ENCODE data around the gene TMEM248. TPM values are rescaled to one million over a fixed set of nuclear protein-coding genes. Genes with fewer than 3 reads are reported as not detected.
"Not testable (repeated sequence)": the region's sequence is repeated elsewhere in the genome, so short reads cannot be mapped to it uniquely, and the experiment has no call there.

The TMEM248 gene
- total RNA-seq, 2 experiments from 2014 or later, result 80.0 to 91.4 TPM

DNA sequence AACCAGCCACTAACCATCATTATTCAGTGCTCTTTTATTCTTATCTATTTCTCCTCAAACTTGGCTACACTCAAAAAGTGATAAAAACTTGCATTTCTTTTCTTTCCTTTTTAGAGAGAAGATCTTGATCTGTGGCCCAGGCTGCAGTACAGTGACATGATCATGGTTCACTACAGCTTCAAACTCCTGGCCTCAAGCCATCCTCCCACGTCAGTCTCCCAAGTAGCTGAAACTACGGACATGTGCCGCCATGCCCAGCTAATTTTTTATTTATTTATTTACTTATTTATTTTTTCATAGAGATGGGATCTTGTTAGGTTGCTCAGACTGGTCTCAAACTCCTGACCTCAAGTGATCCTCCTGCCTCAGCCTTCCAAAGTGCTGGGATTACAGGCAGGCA, 24.6 kb upstream of the TMEM248 start:
- no peak for ATAC-seq
- H3K36me3 Mint-ChIP-seq (ENCODE audit: low read depth), result no peaks in the 10 kb centered on the region
- H3K4me1 Mint-ChIP-seq (ENCODE audit: low read depth), result no peaks in the 10 kb centered on the region
- no peak overlapping the region for H3K4me3 Mint-ChIP-seq
- CTCF ChIA-PET, result interaction anchor here (0.7 to 1.9 kb wide), 2 partner anchors 9 to 476 kb away, joined by 3 to 5 read pairs; no protein-coding TSS in a partner anchor
- no peaks in the 10 kb centered on the region for H3K9me3 Mint-ChIP-seq (ENCODE audit: insufficient read depth)
- no peak for DNase-seq
- no peaks in the 10 kb centered on the region for H3K27me3 Mint-ChIP-seq (ENCODE audit: low read depth)
- H3K27ac Mint-ChIP-seq, result no peak overlapping the region
- POLR2A ChIA-PET, result no interaction called here

DNA sequence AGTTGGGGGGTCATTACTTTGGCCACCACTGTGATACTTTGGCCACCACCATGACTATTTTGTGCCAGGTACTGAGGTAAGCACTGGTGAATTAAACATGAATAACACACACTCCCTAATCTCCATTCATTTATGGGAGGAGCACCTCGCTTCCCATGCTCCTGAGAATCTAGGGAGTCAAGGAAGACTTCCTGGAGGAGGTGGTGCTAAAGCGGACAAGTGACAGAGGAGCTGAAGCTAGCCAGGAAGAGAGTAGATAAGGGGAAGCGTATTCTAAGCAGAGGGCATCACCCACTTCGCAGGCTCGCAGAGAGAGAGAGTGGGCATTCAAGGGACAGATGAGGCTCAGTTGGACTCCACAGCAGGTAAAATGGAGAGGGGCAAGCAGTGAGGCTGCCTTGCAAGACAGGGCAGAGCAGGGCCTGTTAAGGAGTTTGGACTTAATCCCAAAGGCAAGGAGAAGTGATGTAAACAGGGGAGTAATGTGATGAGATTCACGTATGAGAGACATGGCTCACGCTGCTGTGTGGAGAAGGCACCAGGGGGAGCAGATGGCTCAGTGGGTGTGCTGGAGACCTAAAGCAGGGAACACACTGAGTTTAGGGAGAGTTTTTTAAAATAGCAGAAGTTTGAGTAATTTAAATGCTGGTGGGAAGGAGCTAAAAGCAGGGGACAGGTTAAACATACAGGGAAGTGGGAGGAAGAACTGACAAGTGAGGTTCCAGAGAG, 21.3 kb upstream of the TMEM248 start:
- CTCF ChIA-PET, result no interaction called here
- ATAC-seq, result no peak
- no peaks in the 10 kb centered on the region for H3K27me3 Mint-ChIP-seq (ENCODE audit: low read depth)
- no peak overlapping the region for H3K4me3 Mint-ChIP-seq
- DNase-seq, result no peak
- H3K27ac Mint-ChIP-seq, result no peak overlapping the region
- POLR2A ChIA-PET, result no interaction called here
- no peaks in the 10 kb centered on the region for H3K4me1 Mint-ChIP-seq (ENCODE audit: low read depth)
- no peaks in the 10 kb centered on the region for H3K9me3 Mint-ChIP-seq (ENCODE audit: insufficient read depth)
- no peaks in the 10 kb centered on the region for H3K36me3 Mint-ChIP-seq (ENCODE audit: low read depth)

DNA sequence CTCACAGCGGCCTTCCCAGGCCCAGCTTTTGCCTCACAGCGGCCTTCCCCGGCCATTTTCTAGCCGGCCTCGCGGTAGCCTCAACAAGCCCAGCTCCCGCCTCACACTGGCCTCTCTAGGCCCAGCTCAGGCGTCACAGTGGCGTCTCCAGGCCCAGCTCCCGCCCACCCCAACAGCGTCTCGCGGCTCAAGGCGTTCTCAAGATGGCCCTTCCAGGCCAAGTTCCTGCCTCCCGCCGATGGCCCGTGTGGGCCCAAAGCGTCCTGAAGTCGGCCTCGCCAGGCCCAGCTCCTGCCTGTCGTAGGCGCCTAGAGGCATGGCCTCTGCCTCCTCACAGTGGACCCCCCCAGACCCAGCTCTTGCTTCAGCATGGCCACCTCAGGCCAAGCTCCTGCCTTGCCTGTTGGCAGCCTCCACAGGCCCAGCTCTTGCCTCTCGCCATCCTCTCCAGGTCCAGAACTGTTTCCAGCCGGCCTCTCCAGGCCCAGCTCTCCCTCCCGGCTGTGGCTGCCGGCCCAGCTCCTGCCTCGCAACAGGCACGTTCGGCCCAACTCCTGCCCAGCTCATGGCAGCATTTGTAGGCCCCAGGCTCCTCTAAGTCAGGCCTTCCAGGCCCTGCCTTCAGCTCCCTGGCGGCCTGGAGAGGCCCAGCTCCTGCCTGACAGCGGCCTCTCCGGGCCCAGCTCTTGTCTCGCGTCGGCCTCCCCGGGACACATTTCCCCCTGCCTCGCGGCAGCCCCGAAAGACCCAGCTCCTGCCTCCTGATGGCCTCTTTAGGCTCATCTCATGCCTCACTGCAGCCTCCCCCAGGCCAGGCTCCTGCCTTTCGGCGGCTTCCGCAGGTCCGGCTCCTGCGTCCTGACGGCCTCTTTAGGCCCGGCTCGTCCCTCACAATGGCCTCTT, 18.8 kb upstream of the TMEM248 start:
- DNase-seq (no peak), ATAC-seq (no peak)
- H3K27ac Mint-ChIP-seq, result no peak overlapping the region
- no peaks in the 10 kb centered on the region for H3K4me1 Mint-ChIP-seq (ENCODE audit: low read depth)
- ChIA-PET CTCF (interaction anchor here (0.9 kb wide), 1 partner anchor 57 kb away, joined by 3 read pairs; no protein-coding TSS in a partner anchor), POLR2A (interaction anchor here (0.7 to 1.4 kb wide), 2 partner anchors 19 to 20 kb away, joined by 3 to 5 read pairs; partner anchors contain the start of gene TMEM248)
- H3K9me3 Mint-ChIP-seq (ENCODE audit: insufficient read depth), result no peaks in the 10 kb centered on the region
- no peaks in the 10 kb centered on the region for H3K27me3 Mint-ChIP-seq (ENCODE audit: low read depth)
- no peak overlapping the region for H3K4me3 Mint-ChIP-seq
- H3K36me3 Mint-ChIP-seq (ENCODE audit: low read depth), result no peaks in the 10 kb centered on the region

DNA sequence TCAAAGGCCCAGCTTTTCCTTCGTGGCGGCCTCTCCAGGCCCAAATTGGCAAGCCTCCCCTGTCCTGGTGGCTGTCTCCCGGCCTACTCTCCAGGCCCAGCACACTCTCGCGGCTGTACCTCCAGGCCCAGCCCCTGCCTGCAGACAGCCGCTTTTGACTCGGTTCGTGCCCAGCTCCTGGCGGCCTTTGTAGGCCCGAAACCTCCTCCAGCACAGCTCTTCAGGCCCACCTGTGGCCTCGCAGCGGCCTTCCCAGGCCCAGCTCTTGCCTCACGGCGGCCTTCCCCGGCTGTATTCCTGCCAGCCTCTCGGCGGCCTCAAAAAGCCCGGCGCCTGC, 18.2 kb upstream of the TMEM248 start:
- no peaks in the 10 kb centered on the region for H3K27me3 Mint-ChIP-seq (ENCODE audit: low read depth)
- ATAC-seq (no peak), DNase-seq (no peak)
- no peak overlapping the region for H3K4me3 Mint-ChIP-seq
- CTCF ChIA-PET, result interaction anchor here (0.9 kb wide), 1 partner anchor 58 kb away, joined by 3 read pairs; no protein-coding TSS in a partner anchor
- POLR2A ChIA-PET, result interaction anchor here (0.6 to 1.4 kb wide), 2 partner anchors 17 to 19 kb away, joined by 3 to 5 read pairs; no protein-coding TSS in a partner anchor
- H3K9me3 Mint-ChIP-seq (ENCODE audit: insufficient read depth), result no peaks in the 10 kb centered on the region
- H3K4me1 Mint-ChIP-seq (ENCODE audit: low read depth), result no peaks in the 10 kb centered on the region
- H3K27ac Mint-ChIP-seq, result no peak overlapping the region
- no peaks in the 10 kb centered on the region for H3K36me3 Mint-ChIP-seq (ENCODE audit: low read depth)

DNA sequence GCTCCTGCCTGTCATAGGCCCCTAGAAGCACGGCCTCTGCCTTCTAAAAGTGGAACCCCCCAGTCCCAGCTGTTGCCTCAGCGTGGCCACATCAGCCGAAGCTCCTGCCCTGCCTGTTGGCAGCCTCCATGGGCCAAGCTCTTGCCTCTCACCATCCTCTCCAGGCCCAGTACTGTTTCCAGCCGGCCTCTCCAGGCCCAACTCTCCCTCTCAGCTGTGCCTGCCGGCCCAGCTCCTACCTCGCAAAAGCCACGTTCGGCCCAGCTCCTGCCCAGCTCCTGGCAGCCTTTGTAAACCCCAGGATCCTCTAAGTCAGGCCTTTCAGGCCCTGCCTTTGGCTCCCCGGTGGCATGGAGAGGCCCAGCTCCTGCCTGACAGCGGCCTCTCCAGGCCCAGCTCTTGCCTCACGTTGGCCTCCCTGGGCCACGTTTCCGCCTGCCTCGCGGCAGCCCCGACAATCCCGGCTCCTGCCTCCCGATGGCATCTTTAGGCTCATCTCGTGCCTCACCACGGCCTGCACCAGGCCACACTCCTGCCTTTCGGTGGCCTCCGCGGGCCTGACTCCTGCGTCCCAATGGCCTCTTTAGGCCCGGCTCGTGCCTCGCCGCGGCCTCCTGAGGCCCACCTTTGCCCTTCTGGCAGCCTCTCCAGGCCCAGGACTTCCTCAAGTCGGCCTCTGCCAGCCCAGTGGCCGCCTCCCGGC, 17.5 kb upstream of the TMEM248 start:
- no peaks in the 10 kb centered on the region for H3K9me3 Mint-ChIP-seq (ENCODE audit: insufficient read depth)
- no peak overlapping the region for H3K27ac Mint-ChIP-seq
- no peaks in the 10 kb centered on the region for H3K36me3 Mint-ChIP-seq (ENCODE audit: low read depth)
- DNase-seq (no peak), ATAC-seq (no peak)
- no peak overlapping the region for H3K4me3 Mint-ChIP-seq
- ChIA-PET POLR2A (interaction anchor here (0.6 to 1.5 kb wide), 3 partner anchors 16 to 59 kb away, joined by 3 to 5 read pairs (median 5); no protein-coding TSS in a partner anchor), CTCF (interaction anchor here (2.0 kb wide), 1 partner anchor 59 kb away, joined by 11 read pairs; no protein-coding TSS in a partner anchor)
- no peaks in the 10 kb centered on the region for H3K27me3 Mint-ChIP-seq (ENCODE audit: low read depth)
- H3K4me1 Mint-ChIP-seq (ENCODE audit: low read depth), result no peaks in the 10 kb centered on the region

DNA sequence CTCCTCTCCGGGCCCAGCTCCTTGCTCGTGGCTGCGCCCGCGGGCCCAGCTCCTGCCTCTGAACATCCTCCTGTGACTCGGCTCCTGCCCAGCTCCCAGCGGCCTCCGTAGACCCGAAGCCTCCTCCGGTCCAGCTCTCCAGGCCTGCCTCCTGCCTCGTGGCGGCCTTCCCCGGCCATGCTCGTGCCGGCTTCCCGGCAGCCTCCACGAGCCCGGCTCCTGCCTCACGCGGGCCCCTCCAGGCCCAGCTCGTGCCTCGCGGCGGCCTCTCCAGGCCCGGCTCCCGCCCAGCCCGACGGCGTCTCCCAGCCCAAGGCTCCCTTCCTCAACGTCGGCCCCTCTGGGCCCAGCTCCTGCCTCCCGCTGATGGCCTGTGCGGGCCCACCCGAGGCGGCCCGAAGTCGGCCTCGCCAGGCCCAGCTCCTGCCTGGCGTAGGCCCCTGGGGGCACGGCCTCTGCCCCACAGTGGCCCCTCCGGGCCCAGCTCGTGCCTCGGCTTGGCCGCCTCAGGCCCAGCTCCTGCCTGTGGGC, 16.9 kb upstream of the TMEM248 start:
- POLR2A ChIA-PET, result interaction anchor here (1.4 to 1.6 kb wide), 3 partner anchors 10 to 60 kb away, joined by 4 to 5 read pairs (median 5); no protein-coding TSS in a partner anchor
- DNase-seq, result no peak
- Mint-ChIP-seq H3K27me3 (ENCODE audit: low read depth) (no peaks in the 10 kb centered on the region), H3K4me1 (ENCODE audit: low read depth) (no peaks in the 10 kb centered on the region), H3K4me3 (no peak overlapping the region), H3K9me3 (ENCODE audit: insufficient read depth) (no peaks in the 10 kb centered on the region), H3K27ac (no peak overlapping the region), H3K36me3 (ENCODE audit: low read depth) (no peaks in the 10 kb centered on the region)
- CTCF ChIA-PET, result interaction anchor here (2.0 to 2.2 kb wide), 2 partner anchors 9 to 60 kb away, joined by 5 to 11 read pairs; no protein-coding TSS in a partner anchor
- no peak for ATAC-seq

DNA sequence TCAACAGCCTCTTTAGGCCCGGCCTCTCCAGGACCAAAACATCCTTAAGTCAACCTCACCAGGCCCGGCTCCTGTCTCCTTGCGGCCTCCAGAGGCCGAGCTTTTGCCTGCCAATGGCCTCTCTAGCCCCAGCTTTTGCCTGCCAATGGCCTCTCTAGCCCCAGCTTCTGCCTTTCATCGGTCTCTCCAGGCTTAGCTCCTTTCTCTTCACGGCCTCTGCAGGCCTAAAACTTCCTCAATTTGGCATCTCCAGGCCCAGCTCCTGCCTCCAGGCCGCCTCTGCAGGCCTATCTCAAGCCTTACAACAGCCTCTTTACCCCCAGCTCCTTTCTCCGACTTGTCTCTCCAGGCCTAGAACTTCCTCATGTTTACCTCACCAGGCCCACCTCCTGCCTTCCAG, 15.7 kb upstream of the TMEM248 start:
- POLR2A ChIA-PET, result interaction anchor here (1.5 to 1.6 kb wide), 2 partner anchors 11 to 61 kb away, joined by 4 to 5 read pairs; no protein-coding TSS in a partner anchor
- no peaks in the 10 kb centered on the region for H3K4me1 Mint-ChIP-seq (ENCODE audit: low read depth)
- no peak overlapping the region for H3K27ac Mint-ChIP-seq
- CTCF ChIA-PET, result interaction anchor here (2.0 to 2.2 kb wide), 2 partner anchors 10 to 61 kb away, joined by 5 to 11 read pairs; no protein-coding TSS in a partner anchor
- H3K9me3 Mint-ChIP-seq (ENCODE audit: insufficient read depth), result no peaks in the 10 kb centered on the region
- DNase-seq (no peak), ATAC-seq (no peak)
- no peaks in the 10 kb centered on the region for H3K36me3 Mint-ChIP-seq (ENCODE audit: low read depth)
- no peak overlapping the region for H3K4me3 Mint-ChIP-seq
- no peaks in the 10 kb centered on the region for H3K27me3 Mint-ChIP-seq (ENCODE audit: low read depth)

DNA sequence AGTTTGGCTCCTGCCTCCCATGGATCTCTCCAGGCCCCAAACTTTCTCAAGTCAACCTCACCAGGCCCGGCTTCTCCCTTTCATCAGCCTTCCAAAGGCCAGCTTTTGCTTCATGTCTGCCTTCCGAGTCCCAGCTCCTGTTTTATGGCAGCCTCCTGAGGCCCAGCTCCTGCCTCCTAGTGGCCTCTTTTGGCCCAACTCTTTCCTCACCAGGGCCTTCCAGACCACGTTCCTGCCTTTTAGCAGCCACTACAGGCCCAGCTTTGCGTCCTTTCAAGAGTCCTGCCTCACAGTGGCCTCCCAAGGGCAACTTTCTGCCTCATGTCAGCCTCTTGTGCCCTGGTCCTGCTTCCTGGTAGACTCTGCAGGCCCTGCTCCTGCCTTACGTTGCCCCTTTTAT, 15.3 kb upstream of the TMEM248 start:
- Mint-ChIP-seq H3K4me3 (no peak overlapping the region), H3K4me1 (ENCODE audit: low read depth) (no peaks in the 10 kb centered on the region), H3K27ac (no peak overlapping the region), H3K9me3 (ENCODE audit: insufficient read depth) (no peaks in the 10 kb centered on the region), H3K27me3 (ENCODE audit: low read depth) (no peaks in the 10 kb centered on the region), H3K36me3 (ENCODE audit: low read depth) (no peaks in the 10 kb centered on the region)
- ChIA-PET CTCF (interaction anchor here (2.0 to 2.2 kb wide), 2 partner anchors 10 to 61 kb away, joined by 5 to 11 read pairs; no protein-coding TSS in a partner anchor), POLR2A (interaction anchor here (1.6 kb wide), 1 partner anchor 12 kb away, joined by 4 read pairs; no protein-coding TSS in a partner anchor)
- ATAC-seq (no peak), DNase-seq (no peak)

DNA sequence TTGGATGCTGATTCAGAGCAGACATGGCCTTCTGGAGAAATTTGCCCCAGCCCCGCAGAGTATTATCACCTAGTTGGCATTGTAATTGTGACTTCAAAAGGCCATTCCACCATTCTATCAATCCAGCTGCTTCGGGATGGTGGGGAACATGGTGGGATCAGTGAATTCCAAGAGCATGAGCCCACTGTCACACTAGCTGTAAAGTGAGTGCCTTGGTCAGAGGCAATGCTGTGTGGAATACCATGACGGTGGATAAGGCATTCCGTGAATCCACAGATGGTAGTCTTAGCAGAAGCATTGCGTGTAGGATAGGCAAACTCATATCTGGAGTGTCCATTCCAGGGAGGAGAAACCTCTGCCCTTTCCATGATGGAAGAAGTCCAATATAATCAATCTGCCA, 13.3 kb upstream of the TMEM248 start:
- Mint-ChIP-seq H3K4me3 (no peak overlapping the region), H3K4me1 (ENCODE audit: low read depth) (no peaks in the 10 kb centered on the region), H3K9me3 (ENCODE audit: insufficient read depth) (no peaks in the 10 kb centered on the region), H3K27ac (no peak overlapping the region), H3K36me3 (ENCODE audit: low read depth) (no peaks in the 10 kb centered on the region), H3K27me3 (ENCODE audit: low read depth) (no peaks in the 10 kb centered on the region)
- ChIA-PET POLR2A (no interaction called here), CTCF (interaction anchor here (0.6 kb wide), 1 partner anchor 12 kb away, joined by 3 read pairs; no protein-coding TSS in a partner anchor)
- ATAC-seq (no peak), DNase-seq (no peak)

DNA sequence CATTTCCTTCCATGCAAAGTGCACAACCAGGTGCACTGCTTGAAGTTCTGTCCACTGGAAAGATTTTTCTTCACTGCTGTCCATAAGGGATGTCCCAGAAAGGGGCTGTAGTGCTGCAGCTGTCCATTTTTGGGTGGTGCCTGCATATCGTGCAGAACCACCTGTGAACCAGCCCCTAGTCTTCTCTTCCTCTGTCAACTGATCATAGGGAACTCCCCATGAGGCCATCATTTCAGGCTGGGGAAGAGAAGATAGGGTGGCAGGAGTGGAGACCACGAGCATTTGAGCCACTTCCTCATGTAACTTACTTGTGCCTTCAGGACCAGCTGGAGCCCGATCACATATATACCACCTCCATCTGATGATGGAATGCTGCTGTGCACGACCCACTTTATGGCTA, 12.4 kb upstream of the TMEM248 start:
- H3K27ac Mint-ChIP-seq; H3K9me3 Mint-ChIP-seq (ENCODE audit: insufficient read depth); ATAC-seq; POLR2A ChIA-PET; H3K4me1 Mint-ChIP-seq (ENCODE audit: low read depth); DNase-seq; H3K27me3 Mint-ChIP-seq (ENCODE audit: low read depth); H3K4me3 Mint-ChIP-seq; CTCF ChIA-PET; H3K36me3 Mint-ChIP-seq (ENCODE audit: low read depth): not testable (repeated sequence)

DNA sequence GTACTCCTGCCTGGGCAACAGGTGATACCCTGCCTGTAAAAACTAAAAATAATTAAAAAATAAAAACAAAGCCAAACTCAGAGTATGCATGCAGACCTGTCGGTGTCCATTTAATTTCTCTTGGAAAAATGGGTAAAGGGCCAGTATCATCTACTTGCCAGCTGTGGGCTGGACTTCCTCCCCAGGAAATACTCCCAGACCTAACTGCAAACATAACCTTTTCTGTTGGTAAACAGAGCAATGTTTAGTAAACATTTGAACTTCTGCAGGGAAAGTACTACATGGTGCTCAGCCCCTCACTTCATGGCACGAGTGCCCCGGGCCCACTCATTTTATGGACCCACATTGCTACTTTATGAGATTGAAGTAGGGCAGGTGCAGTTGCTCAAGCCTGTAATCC, 10.2 kb upstream of the TMEM248 start:
- DNase-seq (no peak), ATAC-seq (no peak)
- ChIA-PET CTCF (no interaction called here), POLR2A (no interaction called here)
- no peak overlapping the region for H3K27ac Mint-ChIP-seq
- H3K27me3 Mint-ChIP-seq (ENCODE audit: low read depth), result no peaks in the 10 kb centered on the region
- H3K4me1 Mint-ChIP-seq (ENCODE audit: low read depth), result no peaks in the 10 kb centered on the region
- no peaks in the 10 kb centered on the region for H3K9me3 Mint-ChIP-seq (ENCODE audit: insufficient read depth)
- H3K4me3 Mint-ChIP-seq, result no peak overlapping the region
- H3K36me3 Mint-ChIP-seq (ENCODE audit: low read depth), result no peaks in the 10 kb centered on the region
